ENCODE data around the gene MRTFA. TPM values are rescaled to one million over a fixed set of nuclear protein-coding genes. Genes with fewer than 3 reads are reported as not detected.
A peak's percentile ranks its signal among the peaks of the same experiment; 100 is the strongest.
"Not testable (repeated sequence)": the region's sequence is repeated elsewhere in the genome, so short reads cannot be mapped to it uniquely, and the experiment has no call there.

The MRTFA gene
- total RNA-seq, 1 donor from 2014 or later, result 12.8 TPM

DNA sequence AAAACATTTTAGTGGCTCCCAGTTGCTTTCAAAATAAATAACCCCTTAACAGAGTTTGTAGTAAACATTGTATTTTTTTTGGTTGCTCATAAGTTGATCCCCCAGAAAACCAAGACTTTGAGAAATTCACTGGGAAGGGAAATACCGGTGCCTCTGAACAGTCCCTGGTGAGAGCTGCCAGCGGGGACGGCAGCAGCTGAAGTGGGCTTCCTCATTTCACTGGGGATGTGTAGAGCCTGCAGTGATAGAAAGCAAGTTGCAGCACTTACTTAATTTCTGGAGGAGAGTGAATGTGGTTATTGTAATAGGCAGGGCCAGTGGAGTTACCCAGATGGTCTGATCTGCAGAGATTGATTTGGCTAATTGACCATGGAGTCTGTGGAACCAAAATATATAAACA lies 24.2 kb upstream of the MRTFA start:
- DNase-seq (ENCODE audit: low spot score) (no peak), ATAC-seq (no peak)

DNA sequence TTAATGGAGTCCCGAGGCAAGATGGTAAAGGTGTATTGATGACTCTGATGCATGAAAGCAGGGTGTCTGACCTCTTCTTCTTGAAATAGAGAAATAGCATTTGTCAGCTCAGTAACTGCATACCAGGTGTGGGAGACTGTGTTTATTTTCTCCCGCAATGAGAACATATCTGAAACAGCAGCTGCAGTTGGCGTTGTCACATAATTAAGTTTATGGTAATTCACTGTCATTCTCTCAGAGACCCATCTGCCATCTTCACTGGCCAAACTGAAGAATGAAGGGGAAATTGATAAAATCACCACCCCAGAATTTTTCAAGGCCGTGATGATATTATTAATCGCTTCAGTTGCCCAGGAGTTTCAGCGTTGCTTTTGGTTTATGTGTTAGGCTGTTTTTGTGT lies 22.6 kb upstream of the MRTFA start:
- DNase-seq (ENCODE audit: low spot score), result no peak
- no peak for ATAC-seq

DNA sequence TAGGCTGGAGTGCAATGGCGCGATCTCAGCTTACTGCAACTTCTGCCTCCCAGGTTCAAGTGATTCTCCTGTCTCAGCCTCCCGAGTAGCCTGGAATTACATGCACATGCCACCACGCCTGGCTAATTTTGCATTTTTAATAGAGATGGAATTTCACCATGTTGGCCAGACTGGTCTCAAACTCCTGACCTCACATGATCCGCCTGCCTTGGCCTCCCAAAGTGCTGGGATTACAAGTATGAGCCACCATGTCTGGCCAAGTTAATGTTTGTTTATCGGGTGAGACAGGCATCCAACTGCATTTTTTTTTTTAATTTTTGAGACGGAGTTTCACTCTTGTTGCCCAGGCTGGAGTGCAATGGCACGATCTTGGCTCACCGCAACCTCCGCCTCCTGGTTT lies 20.1 kb upstream of the MRTFA start:
- ATAC-seq; DNase-seq (ENCODE audit: low spot score): not testable (repeated sequence)

DNA sequence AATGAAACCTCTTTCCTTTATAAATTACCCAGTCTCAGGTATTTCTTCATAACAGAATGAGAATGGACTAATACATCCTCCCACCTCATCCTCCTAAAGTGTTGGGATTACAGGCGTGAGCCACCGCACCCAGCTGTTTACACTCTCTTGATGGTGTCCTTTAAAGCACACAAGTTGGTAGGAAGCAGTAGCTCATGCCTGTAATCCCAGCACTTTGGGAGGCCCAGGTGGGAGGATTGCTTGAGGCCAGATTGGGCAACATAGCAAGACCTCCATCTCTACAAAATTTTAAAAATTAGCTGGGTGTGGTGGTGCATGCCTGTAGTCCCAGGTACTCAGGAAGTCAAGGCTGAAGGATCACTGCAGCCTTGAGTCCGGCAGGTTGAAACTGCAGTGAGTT lies 19.4 kb upstream of the MRTFA start:
- not testable (repeated sequence) for ATAC-seq

DNA sequence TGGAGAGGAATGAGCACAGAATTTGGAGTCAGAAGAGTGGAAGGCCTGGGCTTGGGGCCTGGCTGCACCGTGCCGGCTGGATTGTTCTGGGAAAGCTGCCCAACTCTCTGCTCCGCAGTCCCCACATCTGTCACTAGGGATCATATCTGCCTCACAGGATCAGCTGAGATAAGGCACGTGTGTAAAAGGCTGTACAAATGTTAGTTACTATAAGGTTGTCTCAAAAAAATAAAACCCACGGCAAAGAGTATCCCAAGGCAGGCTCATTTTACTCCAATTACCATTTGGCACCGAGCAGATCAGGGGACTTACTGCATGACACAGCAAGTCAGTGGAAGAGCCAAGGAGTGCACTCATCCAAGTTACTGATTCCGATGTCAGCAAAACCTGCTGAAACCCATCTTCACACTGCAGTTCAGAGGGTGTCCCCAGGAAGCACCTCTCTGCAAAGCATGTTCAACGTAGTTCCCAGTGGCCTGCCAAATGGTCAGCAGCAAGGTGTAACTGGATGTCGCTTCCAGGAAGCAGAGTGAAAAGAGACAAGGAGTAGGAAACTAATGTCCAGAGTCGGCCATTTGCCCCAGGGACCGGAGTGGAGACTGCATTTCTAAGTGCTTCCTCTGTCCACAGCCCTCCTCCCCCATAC lies 18.1 kb upstream of the MRTFA start:
- ATAC-seq (peak; percentile 87), DNase-seq (ENCODE audit: low spot score) (peak; percentile 73)

More for the DNA sequence above, 19.4 kb upstream of the MRTFA start:
- not testable (repeated sequence) for DNase-seq (ENCODE audit: low spot score)

DNA sequence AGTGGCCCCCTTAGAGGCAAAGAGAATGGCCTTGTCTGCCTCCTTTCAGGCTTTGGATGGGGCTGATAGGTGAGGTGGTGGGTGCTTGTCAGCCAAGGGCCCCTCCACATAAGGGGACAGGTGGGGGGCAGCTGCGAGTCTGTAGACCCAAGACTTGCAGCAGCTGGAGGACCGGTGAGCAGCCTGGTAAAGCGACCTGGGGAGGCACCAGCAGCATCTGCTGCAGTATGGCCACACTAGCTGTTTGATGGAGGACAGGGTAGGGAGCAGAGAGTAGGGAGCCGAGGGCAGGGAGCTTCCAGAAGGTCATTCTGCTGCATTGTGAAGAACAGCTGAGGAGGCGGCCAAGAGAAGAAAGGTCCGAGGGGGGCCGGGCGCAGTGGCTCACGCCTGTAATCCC lies 16.8 kb upstream of the MRTFA start:
- DNase-seq (ENCODE audit: low spot score) (no peak), ATAC-seq (no peak)

DNA sequence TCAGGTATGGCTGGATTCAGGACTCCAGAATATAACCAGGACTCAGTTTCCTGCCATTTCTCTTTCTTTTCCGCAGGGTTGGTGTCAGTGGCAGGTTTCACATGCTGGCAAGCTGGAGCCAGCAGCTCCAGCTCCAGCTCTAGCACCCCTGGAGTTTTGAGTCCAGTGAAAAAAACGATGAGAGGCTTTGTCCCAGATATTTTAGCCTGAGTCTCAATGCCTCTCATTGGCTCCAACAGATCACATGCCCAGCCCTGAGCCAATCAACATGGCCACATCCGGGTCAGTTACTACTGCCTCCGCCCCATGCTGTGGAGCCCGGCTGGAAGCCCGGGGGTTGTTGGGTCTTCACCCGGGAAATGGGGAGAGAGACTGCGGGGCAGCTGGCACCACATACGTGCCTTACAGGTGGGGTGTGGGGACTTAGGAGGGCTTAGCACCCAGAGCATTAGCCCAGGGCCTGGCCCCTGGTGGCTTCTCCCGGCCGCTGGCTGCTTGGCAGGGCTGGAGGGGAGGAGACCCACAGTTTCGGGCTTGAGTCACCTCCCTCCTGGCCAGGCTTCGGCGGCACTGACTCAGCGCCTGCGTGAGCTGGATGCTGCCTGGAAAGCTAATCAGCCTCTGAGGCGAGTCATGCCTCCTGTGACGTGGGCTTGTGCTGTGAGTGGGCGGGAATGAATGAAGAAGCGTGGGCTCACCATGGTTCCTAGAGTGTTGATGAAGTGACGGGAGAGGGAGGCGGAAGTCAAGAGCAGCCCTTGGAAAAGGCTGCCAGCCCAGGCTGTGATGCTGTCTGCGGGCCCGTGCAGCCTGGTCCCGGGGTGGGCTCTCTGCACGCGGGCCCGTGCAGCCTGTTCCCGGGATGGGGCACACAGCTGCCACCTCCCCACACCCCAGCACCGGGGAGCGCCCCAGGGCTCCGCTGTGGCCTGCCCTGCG lies 15.3 kb upstream of the MRTFA start:
- ATAC-seq (peak; percentile 76), DNase-seq (ENCODE audit: low spot score) (peak; percentile 84)

DNA sequence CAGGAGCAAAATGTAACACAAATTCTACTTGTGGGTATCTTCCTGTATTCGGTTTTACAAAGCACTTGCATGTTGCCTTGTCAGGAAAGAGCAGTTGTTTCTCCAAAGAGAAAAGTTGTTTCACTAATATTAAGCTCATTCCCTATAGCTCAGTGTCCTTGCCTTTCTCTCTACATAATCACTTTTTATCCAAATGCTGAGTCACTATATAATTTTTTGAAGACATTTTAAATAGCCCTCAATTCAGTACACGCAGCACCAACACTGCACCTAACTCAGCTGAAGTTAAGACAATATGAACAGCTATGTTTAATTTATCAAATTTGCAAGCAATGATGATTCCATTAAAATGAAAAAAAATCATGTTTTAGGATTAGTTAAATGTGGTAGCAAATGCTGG lies 14.5 kb upstream of the MRTFA start:
- ATAC-seq (no peak), DNase-seq (ENCODE audit: low spot score) (no peak)

DNA sequence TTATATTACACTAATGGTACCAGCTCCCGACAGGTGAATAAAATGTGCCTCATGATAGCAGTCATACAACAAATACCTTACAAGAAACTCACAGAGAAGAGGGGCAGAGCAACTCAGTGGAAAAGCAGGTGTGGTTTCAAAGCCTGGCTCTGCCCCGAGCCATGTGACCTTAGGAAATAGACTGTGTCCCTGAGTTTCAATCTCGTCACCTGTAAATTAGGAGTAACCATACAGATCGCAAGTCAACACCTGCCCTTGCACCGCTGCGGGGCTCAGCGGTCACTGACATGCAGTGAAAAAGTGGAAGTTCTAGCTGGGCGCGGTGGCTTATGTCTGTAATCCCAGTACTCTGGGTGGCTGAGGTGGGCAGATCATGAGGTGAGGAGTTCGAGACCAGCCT lies 11.9 kb upstream of the MRTFA start:
- no peak for DNase-seq (ENCODE audit: low spot score)
- ATAC-seq, result no peak

DNA sequence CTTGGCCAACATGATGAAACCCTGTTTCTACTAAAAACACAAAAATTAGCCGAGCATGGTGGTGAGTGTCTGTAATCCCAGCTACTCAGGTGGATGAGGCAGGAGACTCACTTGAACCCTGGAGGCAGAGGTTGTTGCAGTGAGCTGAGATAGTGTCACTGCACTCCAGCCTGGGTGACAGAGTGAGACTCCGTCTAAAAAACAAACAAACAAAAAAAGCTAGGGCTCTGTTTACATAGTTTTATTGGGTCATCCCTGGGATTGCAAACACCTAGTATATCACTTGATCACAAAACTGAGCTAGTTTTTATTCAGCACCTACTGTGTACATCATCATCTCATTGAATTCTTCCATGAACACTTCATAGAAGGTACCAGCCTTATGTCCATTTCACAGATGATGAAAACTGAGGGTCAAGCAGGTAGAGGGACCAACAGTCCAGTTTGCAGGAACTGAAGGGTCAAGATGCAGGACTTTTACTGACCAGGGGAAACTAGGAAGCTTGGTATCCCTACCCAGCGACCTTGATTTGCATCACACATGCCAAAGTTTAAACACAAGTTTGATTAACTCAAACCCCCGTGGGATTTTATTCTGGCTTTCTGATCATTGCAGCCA lies 9.2 kb upstream of the MRTFA start:
- DNase-seq (ENCODE audit: low spot score), result no peak
- ATAC-seq, result no peak

DNA sequence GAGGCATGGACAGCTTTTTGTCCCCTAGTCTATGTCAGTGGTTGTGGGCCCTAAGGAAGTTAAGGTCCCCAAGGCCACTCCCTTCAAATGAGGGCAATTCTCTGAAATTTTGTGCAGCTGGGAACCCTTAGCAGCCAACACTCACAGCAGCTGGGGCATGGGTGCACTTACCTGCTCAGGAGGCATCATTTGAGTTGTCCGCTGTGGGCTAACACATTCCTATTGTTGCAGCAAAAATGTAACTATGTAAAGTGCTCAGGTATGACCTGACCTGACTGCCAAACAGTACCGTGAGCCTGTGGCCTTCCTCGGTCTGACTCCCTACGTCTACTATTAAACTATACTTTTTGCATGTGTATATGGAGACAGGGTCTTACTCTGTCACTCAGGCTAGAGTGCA lies 5.8 kb upstream of the MRTFA start:
- ATAC-seq (no peak), DNase-seq (ENCODE audit: low spot score) (no peak)

DNA sequence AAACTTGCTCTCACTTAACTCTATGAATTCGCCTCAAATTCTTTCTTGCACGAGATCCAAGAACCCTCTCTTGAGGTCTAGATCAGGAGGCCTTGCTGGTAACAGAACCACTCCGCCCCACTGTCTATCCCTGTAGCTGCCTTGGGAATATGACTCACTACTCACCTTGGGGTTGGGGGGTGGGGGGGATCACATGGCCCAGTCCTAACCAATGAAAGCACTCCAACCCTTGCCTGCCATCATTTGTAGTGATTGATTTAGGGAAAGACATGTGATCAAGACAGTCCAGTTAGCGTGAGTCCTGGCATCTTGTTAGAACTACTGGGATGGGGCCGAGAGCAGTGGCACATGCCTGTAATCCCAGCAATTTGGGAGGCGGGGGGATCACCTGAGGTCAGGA lies 4.8 kb upstream of the MRTFA start:
- ATAC-seq, result no peak
- DNase-seq (ENCODE audit: low spot score), result no peak

DNA sequence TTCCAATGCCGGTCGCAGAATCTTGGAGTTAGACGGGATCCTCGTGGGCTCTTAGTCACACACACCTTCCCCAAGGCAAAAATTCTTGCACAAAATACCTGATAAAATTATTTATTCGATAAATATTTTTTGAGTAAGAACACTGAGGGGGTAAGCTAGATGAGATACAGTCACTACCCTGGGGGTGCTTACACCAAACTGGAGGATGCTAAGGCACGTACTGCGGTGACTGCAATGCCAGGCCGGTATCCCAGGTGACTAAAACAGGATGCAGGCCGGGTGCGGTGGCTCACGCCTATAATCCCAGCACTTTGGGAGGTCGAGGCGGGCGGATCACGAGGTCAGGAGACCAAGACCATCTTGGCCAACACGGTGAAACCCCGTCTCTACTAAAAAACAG lies 1.7 kb upstream of the MRTFA start:
- no peak for ATAC-seq
- no peak for DNase-seq (ENCODE audit: low spot score)

DNA sequence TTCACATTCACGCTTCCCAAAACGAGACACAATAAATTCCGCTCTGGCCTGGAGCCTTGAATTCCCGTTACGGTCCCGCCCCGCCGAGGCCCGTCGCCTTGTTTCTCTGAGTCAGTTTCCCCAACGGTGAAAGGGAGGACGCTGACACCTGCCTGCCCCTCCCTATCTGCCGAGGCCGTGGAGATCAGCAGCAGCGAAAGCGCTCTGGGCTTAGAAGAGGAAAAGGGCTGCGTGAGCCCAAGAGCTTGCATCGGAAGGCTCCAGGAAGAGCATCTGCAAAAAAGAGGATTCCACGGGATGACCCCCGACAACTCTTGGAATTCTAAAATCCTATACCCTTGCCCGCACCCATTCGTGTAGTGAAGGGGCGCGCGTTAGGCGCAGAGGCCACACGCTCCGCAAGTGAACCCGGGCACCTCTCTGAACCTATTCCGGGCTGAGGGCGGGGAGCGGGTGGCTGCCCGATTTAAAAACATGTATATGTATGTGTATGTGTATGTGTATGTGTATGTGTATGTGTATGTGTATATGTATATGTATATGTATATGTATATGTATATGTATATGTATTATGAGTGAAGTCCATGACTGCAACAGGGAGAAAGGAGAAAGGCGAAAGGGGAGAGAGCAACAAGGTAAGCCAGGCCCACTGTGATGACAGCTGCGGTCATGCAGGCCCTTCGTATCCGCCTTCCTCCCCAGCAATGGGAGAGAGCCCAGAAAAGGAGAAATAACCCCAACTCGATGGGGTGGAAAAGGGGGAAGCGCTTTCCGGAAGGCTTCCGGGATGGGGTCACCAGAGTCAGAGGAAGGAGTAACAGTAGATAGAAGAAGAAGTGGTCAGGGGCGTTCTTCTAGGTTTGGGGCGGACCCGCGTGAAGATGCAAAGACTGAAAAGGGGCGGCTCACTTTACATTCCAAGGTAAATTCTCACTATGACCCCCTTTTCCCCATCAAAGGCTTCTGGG lies 948 bp upstream of the MRTFA start:
- peak; percentile 27 for ATAC-seq
- peak; percentile 48 for DNase-seq (ENCODE audit: low spot score)

DNA sequence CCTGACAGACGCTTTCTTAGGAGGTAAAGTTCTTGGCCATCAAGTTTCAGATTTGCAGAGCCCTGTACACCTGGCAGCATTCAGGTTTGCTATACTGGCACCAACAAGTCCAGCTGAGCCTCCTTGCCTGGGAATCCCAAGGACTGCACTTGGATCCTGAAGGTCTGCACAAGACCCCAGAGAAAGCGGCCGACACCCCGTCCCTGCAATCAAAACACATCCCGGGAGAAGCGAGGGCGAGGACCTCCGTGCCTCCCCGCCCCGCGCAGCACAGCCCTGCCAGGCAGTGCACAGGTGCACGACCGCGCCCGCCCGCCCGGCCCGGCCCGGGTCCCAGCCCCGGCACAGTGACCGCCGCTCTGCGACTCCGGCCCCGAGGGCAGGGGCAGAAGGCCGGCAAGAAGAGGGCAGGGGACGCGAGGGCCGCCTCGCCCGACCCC lies 559 bp downstream of the MRTFA start:
- ATAC-seq (peak; percentile 29), DNase-seq (ENCODE audit: low spot score) (no peak)

DNA sequence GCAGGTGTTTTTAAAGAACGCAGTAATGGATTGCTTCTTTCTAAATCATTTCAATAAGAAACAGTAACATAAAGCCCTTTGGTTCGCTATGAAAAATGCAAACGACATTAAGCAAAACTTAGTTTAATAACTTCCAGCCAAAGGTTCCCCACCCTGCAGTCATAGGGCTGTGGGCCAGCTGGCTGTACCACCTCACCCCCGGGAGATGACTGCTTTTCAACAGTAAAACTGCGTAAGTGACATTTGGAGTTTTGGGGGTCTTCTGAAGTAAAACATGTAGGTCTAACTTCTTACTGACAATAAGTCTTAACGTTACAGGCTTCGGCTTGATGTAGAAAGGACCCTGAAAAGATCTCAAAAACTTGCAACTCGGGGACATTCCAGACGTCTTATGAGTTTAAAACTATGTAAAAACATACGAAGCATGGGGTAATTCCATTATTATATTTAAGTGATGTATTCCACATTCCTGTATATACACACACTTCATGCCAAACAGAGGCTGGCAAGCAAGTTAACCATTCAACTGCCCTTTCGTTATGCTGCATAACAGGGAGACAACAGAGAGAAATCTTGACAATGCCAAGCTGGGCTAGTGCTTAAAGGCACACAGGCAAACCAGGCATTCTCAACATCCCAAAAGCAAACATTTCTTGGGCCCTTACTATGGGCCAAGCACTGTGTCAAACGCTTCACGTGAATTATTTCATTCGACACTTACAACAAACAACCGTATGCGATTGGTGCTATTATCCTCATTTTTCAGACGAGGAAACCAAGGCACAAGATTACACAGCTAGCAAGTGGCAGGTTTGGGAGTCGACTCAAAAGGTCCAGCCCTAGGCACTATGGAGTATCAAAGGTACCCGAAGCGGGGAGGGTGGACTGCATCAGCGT lies 1.2 kb downstream of the MRTFA start:
- no peak for ATAC-seq

DNA sequence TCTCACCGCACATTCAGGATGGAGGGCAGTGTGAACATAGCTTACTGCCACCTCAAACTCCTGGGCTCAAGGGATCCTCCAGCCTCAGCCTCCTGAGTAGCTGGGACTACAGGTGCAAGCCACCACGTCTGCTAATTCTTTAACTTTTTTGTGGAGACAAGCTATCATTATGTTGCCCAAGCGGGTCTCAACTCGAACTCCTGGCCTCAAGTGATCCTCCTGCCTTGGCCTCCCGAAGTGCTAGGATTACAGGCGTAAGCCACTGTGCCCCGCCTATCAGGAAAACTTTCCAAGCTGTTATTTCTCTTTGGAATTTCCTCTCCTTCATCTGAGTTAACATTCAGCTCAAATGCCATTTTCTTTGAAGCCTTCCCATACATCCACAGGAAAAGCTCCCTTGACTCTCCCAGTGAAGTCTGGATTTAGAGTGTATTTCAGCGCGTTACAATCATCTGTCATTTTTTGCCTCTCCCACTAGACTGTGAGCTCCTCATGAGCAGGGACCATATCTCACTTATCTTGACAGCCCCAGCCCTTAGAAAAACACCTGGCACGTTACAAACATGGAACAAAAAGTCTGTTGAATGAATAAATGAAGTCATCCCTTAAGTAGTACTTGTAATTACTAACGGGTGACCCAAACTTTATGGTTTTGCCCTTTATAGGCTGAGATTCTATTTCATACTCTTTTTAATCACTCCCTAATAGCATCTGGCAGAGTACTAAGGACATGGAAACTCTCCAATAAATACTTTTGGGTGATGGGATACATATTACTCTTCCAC lies 2.2 kb downstream of the MRTFA start:
- DNase-seq (ENCODE audit: low spot score) (peak; percentile 24), ATAC-seq (no peak)

More for the DNA sequence above, 1.2 kb downstream of the MRTFA start:
- no peak for DNase-seq (ENCODE audit: low spot score)

DNA sequence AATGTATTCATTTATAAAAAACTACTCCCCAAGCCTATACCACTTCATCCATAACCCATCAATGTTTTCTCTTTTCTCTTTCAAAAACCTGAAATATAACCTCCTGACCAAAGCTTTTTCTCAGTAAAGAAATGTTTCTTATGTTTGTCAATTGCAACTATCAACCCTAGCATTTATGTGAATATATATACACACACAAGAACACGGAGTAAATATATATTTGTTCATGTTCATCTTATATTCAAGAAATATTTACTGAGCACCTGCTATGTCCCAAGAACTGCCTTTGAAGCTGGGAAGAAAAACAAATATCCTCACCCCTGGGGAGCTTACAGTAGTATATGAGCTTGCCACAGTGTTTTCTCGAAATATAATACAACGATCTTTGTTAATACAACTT lies 3.5 kb downstream of the MRTFA start:
- ATAC-seq (no peak), DNase-seq (ENCODE audit: low spot score) (no peak)

DNA sequence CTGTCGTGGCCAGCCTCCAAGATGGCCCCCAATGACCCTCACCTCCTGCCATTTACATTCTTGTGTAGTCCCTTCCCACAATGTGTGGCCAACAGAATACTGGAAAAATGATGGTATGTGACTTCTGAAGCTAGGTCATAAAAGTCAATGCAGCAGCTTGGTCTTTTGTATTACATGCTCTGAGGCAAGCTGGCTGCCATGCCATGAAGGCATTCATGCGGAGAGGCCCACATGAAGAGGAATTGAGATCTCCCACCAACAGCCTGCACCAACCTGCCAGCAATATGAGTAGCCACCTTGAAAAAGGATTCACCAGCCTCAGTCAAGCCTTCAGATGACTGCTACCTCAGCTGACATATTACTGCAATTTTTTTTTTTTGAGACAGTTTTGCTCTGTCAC lies 4.6 kb downstream of the MRTFA start:
- ATAC-seq (no peak), DNase-seq (ENCODE audit: low spot score) (no peak)

Measured in left lobe of liver (tissue), 2 donors.